Activated CD8-positive, alpha-beta memory T cell treated with anti-CD3 and anti-CD28 coated beads, Interleukin-2, amount 10 ng/mL, durations not matched to agents 7 days and 5 days (primary cell): Measurements from ENCODE around the gene LRP2BP. TPM values are rescaled to one million over a fixed set of nuclear protein-coding genes. Genes with fewer than 3 reads are reported as not detected.

Experiments used
- ATAC-seq: fragments of 150-1000 bp; cut with Tn5 transposase; one replicate; pipeline ENCODE4 v1.10.0; 2021; ENCODE audit warnings: moderate library complexity
- CTCF ChIA-PET: fragments of 350-600 bp; sonication (Branson Sonifier 250); formaldehyde crosslinking; loops from one replicate; lab custom pipeline; 2021; ENCODE audit warnings: antibody characterized with exemption; lab: Charles Lee
- DNase-seq: peaks from one replicate; pipeline ENCODE4 v3.0.0-alpha.2; 2020
- H3K27ac Mint-ChIP-seq: one replicate; pipeline ENCODE4 v1.8.0; 2021; ENCODE audit warnings: mild to moderate bottlenecking, mixed read lengths
- H3K27me3 Mint-ChIP-seq: one replicate; pipeline ENCODE4 v1.8.0; 2021; ENCODE audit warnings: mixed read lengths
- H3K36me3 Mint-ChIP-seq: one replicate; pipeline ENCODE4 v1.8.0; 2021; ENCODE audit warnings: mild to moderate bottlenecking, mixed read lengths
- H3K4me1 Mint-ChIP-seq: one replicate; pipeline ENCODE4 v1.8.0; 2021; ENCODE audit warnings: mixed read lengths
- H3K4me3 Mint-ChIP-seq: one replicate; pipeline ENCODE4 v1.8.0; 2021; ENCODE audit warnings: mild to moderate bottlenecking, moderate library complexity, mixed read lengths
- H3K9me3 Mint-ChIP-seq: one replicate; pipeline ENCODE4 v1.8.0; 2022; ENCODE audit warnings: low read depth, mixed read lengths
- total RNA-seq, 2 experiments: library from RNA; stranded (reverse); gene quantifications; one replicate each; pipeline ENCODE4 v1.2.3, GENCODE V29; 2021

LRP2BP gene
- total RNA-seq, 2 experiments from 2014 or later, result 0.73 to 1.3 TPM

DNA sequence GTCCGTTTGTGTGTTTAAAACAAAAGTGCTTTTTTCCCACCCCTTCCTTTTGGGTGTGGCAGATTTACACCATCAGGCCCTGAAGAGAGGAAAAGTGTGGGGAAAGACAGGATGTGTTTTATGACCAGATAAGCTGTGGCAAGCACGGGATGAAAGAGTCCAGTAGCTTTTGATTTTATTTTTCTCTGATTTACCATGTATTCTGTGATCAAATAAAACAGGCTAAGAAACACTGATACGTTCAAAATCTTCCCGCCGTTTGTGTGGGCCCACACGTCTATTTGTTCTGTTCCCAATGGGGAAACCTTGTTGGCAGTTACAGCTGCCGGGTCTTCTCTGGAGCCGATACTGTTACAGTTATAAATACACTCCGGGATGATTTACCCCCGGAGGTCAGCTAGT lies 10.8 kb downstream of the LRP2BP start:
- DNase-seq (no peak), ATAC-seq (no peak)
- Mint-ChIP-seq H3K4me1 (peaks cover 12% of the 10 kb centered on the region), H3K27ac (no peak overlapping the region), H3K36me3 (peaks cover 8% of the 10 kb centered on the region), H3K9me3 (peaks cover 6% of the 10 kb centered on the region), H3K4me3 (no peak overlapping the region), H3K27me3 (no peaks in the 10 kb centered on the region)
- CTCF ChIA-PET, result interaction anchor here (3.0 kb wide), 1 partner anchor 11 kb away, joined by 10 read pairs; the partner anchor contains the start of genes ANKRD37 and LRP2BP

DNA sequence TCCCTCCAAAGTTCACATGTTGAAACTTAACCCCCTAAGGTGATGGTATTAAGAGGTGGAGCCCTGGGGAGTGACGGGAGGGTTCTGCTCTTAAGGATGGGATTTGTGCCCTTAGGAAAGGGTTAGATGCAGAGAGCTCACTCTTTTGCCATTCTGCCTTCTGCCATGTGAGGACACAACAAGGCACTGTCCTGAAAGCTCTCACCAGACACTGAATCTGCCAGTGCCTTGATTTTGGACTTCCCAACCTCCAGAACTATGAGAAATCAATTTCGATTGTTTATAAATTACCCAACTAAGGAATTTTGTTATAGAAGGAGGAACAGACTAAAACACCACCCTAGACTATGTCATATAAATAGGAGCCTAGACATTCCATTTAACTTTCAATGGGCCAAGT lies 11.7 kb downstream of the LRP2BP start:
- DNase-seq (no peak), ATAC-seq (no peak)
- Mint-ChIP-seq H3K27me3 (no peaks in the 10 kb centered on the region), H3K36me3 (peaks cover 8% of the 10 kb centered on the region), H3K9me3 (peaks cover 6% of the 10 kb centered on the region), H3K4me1 (peaks cover 12% of the 10 kb centered on the region), H3K4me3 (no peak overlapping the region), H3K27ac (no peak overlapping the region)
- CTCF ChIA-PET, result no interaction called here

DNA sequence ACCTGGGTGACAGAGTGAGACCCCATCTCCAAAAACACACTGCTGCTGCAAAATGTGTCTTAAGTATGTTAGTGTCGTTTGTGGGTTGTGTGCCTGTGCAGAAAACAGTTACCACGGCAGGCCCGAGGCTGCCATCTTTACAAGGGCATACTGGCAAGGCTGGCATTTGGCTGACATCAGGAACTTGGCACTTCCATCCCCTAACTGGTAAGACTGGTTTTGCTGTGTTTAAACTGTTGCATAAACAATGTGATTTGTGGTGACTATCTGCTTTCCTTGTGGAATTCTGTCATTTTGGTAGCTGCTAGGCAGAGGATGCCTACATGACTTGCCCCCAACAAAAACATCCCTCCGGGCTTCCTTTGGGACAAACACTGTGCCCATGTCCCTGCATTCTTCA lies 12.3 kb downstream of the LRP2BP start:
- H3K36me3 Mint-ChIP-seq, result peaks cover 8% of the 10 kb centered on the region
- CTCF ChIA-PET, result no interaction called here
- ATAC-seq, result no peak

DNA sequence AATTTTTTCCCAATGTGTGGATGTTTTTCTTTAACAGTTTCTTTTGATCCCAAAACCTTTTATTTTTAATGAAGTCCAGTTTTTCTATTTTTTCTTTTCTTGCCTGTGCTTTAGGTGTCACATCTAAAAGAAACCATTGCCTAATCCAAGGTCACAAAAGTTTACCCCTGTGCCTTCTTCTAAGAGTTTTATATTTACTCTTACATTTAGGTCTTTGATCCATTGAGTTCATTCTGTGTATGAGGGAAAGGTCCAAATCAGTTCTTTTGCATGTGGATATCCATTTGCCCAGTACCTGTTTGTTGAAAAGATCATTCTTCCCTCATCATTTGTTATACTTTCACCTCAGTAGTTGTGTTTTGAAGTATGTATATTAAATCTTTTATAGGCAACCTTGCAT lies 13.0 kb downstream of the LRP2BP start:
- Mint-ChIP-seq H3K27ac (no peak overlapping the region), H3K9me3 (peaks cover 6% of the 10 kb centered on the region), H3K27me3 (no peaks in the 10 kb centered on the region), H3K4me1 (peaks cover 12% of the 10 kb centered on the region), H3K4me3 (no peak overlapping the region), H3K36me3 (peaks cover 8% of the 10 kb centered on the region)
- DNase-seq, result no peak
- CTCF ChIA-PET, result no interaction called here
- no peak for ATAC-seq

More for the DNA sequence above, 12.3 kb downstream of the LRP2BP start:
- Mint-ChIP-seq H3K9me3 (peaks cover 6% of the 10 kb centered on the region), H3K27me3 (no peaks in the 10 kb centered on the region), H3K4me1 (peaks cover 12% of the 10 kb centered on the region), H3K4me3 (no peak overlapping the region), H3K27ac (no peak overlapping the region)
- DNase-seq, result no peak

DNA sequence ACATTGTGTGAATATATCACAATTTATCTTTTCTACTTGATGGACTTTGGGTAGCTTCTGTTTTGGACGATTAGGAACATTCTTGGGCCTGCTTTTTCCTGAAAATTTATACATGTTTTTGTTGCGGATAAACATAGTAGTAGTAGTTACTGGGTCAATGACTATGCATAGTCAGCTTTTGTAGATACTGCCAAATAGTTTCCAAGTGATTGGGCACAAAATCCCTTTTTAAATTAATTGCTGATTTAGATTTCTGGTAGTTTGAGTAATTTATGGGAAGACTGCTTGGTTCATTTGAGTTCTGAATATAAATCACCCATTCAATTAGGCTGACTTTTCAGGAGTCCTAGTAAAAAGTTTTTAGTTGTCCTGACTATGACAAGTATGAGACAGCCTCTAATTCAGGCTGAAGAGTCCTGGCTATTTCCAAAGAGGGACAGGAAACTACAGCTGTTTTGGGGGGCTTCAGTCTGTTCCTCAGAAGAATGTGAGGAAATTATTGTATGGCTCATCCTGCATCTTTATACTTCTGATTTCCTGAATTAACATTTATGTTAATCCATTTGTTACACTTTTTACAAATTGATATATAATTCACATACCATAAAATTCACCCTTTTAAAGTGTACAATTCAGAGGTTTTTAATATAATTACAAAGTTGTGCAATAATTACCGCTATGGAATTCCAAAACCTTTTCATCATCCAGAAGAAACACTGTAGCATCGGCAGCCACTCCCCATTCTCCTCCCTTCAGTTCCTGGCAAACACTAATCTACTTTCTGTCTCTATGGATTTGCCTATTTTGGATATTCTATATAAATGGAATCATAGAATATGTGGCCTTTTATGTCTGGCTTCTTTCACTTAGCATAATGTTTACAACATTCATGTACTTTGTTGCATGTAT lies 14.2 kb downstream of the LRP2BP start:
- Mint-ChIP-seq H3K4me1 (peaks cover 12% of the 10 kb centered on the region), H3K27me3 (no peaks in the 10 kb centered on the region), H3K4me3 (no peak overlapping the region), H3K36me3 (peaks cover 8% of the 10 kb centered on the region), H3K27ac (no peak overlapping the region), H3K9me3 (peaks cover 6% of the 10 kb centered on the region)
- ATAC-seq, result no peak
- no peak for DNase-seq
- CTCF ChIA-PET, result no interaction called here

DNA sequence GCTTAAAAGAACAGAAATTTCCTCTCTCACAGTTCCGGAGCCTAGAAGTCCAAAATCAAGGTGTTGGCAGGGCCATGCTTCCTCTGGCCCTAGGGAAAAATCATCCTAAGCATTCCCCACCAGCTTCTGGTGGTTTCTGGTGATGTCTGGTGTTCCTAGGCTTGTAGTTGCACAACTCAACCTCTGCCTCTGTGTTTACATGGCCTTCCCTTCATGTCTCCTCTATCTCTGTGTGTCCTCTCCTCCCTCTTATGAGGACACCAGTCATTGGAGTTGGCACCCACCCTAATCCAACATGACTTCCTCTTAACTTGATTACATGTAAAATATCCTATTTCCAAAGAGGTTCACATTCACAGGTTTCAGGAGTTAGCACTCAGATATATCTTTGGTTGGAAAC lies 15.4 kb downstream of the LRP2BP start:
- Mint-ChIP-seq H3K36me3 (peaks cover 8% of the 10 kb centered on the region), H3K4me1 (peaks cover 12% of the 10 kb centered on the region), H3K27ac (no peak overlapping the region), H3K9me3 (peaks cover 6% of the 10 kb centered on the region), H3K4me3 (no peak overlapping the region), H3K27me3 (no peaks in the 10 kb centered on the region)
- DNase-seq, result no peak
- ATAC-seq, result no peak
- CTCF ChIA-PET, result no interaction called here

DNA sequence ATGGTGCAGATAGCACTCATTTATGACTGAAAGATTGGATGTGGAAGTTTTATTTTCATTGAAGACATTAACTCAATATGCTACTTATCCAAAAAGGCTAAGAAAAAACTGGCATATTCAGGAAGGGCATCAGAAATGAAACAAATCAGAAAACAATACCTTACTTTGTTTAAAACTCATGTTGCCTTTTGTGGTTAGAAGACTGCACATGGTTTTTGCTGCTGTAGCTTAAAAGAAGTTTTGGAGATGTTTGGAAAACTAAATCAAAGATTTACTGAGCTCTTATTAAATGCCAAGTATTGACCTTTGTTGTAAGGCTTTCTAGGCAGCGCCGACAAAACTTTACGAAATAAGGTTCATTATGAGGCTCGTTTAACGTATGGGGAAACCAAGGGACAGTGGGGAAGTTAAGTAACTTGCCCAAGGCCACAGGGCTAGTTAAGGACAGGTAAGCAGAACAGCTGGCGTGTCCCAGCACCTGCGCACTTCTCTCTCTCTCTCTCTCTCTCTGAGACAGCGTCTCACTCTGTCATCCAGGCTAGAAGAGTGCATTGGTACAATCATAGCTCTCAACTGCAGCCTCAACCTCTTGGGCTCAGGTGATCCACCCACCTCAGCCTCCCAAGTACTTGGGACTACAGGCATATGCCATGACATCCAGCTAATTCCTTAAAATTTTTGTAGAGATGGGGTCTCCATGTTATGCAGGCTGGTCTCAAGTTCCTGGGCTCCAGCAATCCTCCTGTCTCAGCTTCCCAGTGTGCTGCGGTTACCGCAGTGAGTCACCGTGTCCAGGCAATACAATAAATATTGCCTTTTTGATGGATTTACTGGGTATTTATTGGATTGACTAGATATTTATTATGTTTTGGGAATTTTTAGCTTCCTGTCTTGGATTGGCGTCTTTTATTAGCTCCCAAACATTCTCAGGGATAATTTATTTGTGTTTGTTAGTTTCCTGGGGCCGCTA lies 16.1 kb downstream of the LRP2BP start:
- H3K27ac Mint-ChIP-seq, result no peak overlapping the region
- peaks cover 6% of the 10 kb centered on the region for H3K9me3 Mint-ChIP-seq
- CTCF ChIA-PET, result no interaction called here
- H3K27me3 Mint-ChIP-seq, result no peaks in the 10 kb centered on the region
- peaks cover 4% of the 10 kb centered on the region for H3K4me1 Mint-ChIP-seq
- ATAC-seq (no peak), DNase-seq (no peak)
- no peak overlapping the region for H3K4me3 Mint-ChIP-seq
- peaks cover 8% of the 10 kb centered on the region for H3K36me3 Mint-ChIP-seq

DNA sequence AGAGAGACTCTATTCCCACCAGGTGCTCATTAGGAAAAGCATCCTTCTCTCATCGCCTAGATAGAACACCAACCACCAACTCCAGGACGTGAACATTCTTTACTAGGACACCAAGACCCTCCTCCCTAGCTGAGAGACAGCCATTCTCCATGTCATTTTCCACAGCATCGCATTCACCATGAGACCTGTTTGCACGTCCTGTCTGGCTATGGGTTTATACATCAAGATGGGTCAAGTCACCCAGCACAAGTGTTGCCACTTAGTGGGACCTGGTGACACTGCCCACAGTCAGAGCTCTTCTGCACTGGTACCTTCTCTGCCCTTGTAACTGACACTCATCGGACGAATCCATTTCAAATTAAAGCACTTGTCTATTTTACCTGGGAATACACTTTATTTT lies 17.5 kb downstream of the LRP2BP start:
- CTCF ChIA-PET, result no interaction called here
- DNase-seq (no peak), ATAC-seq (no peak)
- Mint-ChIP-seq H3K4me3 (no peak overlapping the region), H3K4me1 (no peaks in the 10 kb centered on the region), H3K27ac (no peak overlapping the region), H3K36me3 (peaks cover 6% of the 10 kb centered on the region), H3K27me3 (no peaks in the 10 kb centered on the region), H3K9me3 (peaks cover 6% of the 10 kb centered on the region)

DNA sequence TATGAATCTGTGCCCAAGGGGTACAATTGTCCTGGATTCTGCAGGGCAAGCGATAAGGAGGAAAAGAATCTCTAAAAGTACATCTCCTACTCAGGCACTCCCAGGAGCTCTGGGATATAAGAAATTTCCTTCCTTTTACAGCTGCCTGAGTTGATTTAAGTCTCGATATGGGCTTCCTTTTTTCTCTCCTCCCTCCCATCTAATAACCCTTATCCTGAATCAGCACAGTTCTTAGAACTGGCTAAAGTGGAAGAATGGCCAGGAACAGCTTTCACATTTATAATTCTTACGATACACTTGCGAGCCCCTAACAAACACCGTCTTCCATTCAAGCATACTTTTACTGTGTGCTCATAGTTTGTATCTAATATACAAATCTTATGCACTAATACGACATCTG lies 21.2 kb downstream of the LRP2BP start:
- Mint-ChIP-seq H3K27ac (no peak overlapping the region), H3K9me3 (no peaks in the 10 kb centered on the region), H3K4me3 (no peak overlapping the region), H3K27me3 (no peaks in the 10 kb centered on the region), H3K4me1 (no peaks in the 10 kb centered on the region), H3K36me3 (peaks cover 1% of the 10 kb centered on the region)
- ATAC-seq (no peak), DNase-seq (no peak)
- CTCF ChIA-PET, result no interaction called here

DNA sequence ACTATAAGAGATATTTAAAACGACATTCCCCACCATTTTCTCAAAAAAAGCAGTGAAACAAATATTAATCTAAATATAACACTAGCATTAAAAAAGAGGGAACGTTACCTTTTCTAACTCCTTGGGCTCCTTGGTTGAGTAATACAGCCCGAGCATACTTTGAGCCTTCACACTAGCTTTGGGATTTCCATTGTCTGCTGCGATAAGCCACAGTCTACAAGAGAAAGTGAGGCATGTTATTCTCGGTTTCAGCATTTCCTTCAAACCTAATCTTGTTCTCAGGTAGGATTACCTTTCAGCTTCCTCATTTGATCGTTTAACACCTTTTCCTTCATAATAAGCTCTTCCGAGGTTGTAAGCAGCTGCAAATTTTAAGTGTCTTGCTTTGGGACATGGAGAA lies 21.7 kb downstream of the LRP2BP start:
- no peaks in the 10 kb centered on the region for H3K27me3 Mint-ChIP-seq
- ATAC-seq (no peak), DNase-seq (no peak)
- H3K36me3 Mint-ChIP-seq, result peaks cover 1% of the 10 kb centered on the region
- no peak overlapping the region for H3K4me3 Mint-ChIP-seq
- no peaks in the 10 kb centered on the region for H3K9me3 Mint-ChIP-seq
- H3K27ac Mint-ChIP-seq, result no peak overlapping the region
- CTCF ChIA-PET, result no interaction called here
- H3K4me1 Mint-ChIP-seq, result no peaks in the 10 kb centered on the region

DNA sequence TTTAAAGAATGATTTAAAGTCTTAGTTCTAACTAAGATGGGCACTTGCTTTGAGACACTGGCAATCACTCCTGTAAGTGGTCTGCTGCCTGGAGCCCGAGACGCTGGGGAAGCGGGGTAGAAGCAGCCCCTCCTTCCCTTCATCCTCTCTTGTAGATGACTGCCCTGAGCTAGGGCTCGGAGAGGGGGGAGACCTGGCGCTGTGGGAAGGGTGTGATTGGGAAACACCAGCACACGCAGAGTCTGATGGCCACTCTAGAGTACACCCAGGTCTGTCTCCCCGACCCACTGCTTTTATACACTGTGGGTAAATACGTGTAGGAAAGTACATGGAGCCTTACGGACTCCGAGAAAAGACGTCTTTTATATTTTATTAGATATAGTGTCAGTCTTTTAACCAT lies 24.0 kb downstream of the LRP2BP start:
- Mint-ChIP-seq H3K4me3 (no peak overlapping the region), H3K27ac (no peak overlapping the region), H3K36me3 (peaks cover 3% of the 10 kb centered on the region), H3K4me1 (no peaks in the 10 kb centered on the region), H3K27me3 (no peaks in the 10 kb centered on the region), H3K9me3 (no peaks in the 10 kb centered on the region)
- no peak for ATAC-seq
- CTCF ChIA-PET, result no interaction called here
- no peak for DNase-seq

DNA sequence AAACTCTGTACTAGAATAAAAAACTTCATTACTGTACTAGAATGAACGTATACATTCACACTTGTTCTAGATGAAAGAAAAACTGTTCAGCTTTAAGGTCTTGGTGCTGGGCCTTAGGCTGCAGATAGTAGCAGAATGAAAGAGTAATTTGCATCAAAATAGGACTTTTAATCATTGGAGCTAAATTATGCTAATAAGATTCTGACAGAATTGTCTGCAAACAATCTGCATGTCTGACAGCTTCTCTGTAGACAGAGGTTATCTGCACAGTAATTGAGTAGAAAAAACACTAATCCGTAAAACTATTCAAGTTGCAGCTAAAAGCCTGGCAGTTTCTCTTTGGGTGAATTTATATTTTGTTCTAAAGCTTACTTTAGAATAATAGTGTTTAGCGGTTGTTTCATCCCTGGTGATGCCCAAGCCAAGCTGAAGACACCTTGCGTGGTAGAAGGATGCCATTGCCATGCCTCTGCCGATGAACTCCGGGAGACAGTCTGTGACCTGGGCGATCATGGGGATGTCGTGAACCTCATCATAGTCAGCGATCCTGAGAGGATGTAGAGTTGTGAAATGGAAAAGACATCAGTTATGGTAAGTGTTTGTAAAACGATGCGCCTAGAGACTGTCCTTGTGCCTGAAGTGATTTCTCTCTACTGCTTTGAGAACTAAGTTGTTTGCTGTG lies 25.3 kb downstream of the LRP2BP start:
- Mint-ChIP-seq H3K4me1 (no peaks in the 10 kb centered on the region), H3K9me3 (no peaks in the 10 kb centered on the region), H3K36me3 (peaks cover 5% of the 10 kb centered on the region), H3K27ac (no peak overlapping the region), H3K4me3 (no peak overlapping the region), H3K27me3 (no peaks in the 10 kb centered on the region)
- CTCF ChIA-PET, result no interaction called here
- DNase-seq (no peak), ATAC-seq (no peak)

DNA sequence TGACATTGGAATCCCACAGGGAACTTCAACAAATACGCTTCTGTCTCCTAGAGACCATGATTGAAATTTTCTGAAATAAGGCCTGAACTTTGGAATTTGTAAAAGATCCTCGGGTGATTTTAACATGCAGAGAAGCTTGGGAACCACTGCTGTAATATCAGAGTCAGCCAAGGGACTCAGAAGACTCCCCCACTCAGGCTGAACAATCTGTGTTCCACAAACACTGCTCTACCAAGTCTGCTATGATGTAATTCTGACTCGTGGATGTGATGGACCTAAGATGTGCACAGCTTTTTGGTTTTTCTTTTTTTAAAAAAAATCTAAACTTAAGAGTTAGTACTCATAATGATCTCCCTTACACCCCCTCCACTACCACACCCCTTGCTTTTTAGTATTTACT lies 26.0 kb downstream of the LRP2BP start:
- Mint-ChIP-seq H3K27me3 (no peaks in the 10 kb centered on the region), H3K9me3 (no peaks in the 10 kb centered on the region), H3K4me1 (no peaks in the 10 kb centered on the region), H3K36me3 (peaks cover 5% of the 10 kb centered on the region), H3K27ac (no peak overlapping the region), H3K4me3 (no peak overlapping the region)
- ATAC-seq, result no peak
- no peak for DNase-seq
- CTCF ChIA-PET, result no interaction called here
